ENCODE measurements around the gene CSNK1A1.

DNA sequence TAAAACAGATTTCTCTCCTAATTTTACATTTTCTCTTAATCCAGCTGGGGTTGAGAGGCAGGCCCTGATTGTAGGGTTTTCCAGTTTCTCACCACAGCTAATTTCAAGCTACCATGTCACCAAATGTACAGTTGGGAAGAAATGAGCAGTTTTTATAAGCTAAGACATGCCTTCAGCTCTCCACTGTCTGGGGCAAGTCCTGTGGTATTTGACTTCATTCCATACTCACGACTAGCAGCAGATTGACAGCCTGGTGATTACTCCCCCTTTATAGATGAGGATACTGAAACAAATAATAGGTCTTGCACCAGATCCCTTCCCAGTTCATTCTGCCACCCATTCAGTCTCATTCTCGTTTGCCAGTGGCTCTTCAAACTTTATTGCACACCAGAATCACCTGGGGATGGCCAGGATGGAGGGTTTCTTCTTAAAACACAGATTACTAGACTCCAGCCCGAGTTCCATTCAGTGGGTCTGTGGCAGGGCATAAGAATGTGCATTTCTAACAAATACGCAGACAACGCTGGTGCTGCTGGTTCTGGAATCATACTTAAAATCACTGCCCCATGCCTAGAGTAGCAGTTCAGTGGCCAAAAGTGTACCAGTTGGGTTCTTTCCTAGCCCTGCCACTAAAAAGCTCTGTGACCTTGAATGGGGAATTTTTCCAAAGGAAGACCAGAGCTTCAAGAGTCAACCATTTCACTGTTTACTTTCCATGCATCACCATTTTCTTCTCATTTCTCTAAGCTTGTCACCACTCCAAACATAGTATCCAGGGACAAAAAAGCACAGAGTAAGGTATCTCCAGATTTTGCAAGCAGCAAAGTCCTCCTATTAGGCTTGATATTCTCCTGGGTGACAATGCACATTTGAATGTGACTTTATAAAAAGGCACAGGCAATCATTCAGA is 64.3 kb downstream of the CSNK1A1 start:
- TF ChIP-seq CTCF (IDR thresholded peaks at IDR 0.05) (no peak), POLR2A (IDR thresholded peaks at IDR 0.05) (no peak), EP300 (IDR thresholded peaks at IDR 0.05) (no peak)
